Fibroblast of mammary gland (primary cell): ENCODE data around the gene ZNF75A.

Experiments
- DNase-seq: peaks from one replicate; pipeline ENCODE4 v3.0.0-alpha.2; 2010; ENCODE audit warnings: low read depth
- H3K4me3 ChIP-seq: 2 replicates; pipeline ENCODE4 v1.5.1; 2011; ENCODE audit warnings: low read depth, mild to moderate bottlenecking, low read length, moderate library complexity; ENCODE audit not compliant: control insufficient read depth
- TF ChIP-seq, protein P1 (sequence below): conservative IDR thresholded peaks from 2 replicates; pipeline ENCODE4 v1.5.1; 2011; ENCODE audit warnings: low read depth, low read length, inconsistent platforms; ENCODE audit not compliant: control insufficient read depth, insufficient read depth

ZNF75A gene

DNA sequence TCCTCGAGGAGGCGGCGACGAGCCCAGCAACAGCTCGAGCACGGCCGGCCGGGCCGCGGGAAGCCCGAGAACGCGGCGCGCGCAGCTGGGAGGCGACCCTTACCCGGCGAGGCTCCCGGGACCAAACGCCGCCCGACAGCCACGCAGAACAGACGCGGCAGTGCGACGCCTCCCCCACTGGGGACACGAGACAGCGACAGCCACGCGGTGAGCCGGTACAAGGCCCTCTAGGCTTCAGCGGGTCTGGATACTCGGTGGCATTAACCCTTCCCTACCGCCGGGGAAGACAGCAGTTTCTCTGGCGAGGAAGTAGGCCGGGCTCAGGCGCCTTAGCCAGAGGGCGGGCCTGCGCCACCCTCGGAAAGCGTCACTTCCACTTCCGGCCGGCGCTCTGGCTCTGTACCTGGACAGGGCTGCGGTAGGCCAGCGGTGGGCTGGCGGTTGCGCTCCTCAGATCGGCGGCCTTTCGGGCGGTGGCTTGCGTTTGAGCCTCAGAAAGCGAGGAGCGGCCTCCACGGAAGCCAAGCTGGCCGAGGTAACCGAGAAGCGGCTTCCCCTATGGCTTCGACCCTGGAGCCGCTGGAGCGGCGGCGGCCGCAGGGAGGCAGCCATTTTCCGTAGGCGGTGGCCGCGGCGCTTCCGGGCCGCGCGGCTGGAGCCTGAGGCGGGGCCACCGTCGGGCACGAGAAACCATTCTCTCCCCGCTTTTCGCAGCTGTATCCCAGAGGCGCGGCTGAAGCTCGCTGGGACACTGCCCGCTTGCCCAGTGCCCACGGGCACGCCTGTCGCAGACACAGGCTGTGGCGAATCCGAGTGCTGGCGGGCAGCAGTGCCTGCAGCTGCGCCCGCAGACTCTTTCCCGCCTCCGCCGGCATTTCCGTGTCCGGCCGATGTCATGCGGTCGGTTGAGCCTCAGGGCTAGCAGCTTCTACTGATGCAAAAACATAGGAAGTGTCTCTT is at the start of gene ZNF75A, which contains the start of gene TIGD7:
Gene ZNF75A (plus strand): TSS at position 389 of the 960 bp plus-strand sequence. CDS start 2,932 bp downstream, outside the sequence.
Gene TIGD7 (minus strand): TSS at position 322 of the 960 bp plus-strand sequence. CDS start 4,816 bp downstream, outside the sequence.
- DNase-seq, result peak; percentile 86
- TF ChIP-seq, protein P1, sequence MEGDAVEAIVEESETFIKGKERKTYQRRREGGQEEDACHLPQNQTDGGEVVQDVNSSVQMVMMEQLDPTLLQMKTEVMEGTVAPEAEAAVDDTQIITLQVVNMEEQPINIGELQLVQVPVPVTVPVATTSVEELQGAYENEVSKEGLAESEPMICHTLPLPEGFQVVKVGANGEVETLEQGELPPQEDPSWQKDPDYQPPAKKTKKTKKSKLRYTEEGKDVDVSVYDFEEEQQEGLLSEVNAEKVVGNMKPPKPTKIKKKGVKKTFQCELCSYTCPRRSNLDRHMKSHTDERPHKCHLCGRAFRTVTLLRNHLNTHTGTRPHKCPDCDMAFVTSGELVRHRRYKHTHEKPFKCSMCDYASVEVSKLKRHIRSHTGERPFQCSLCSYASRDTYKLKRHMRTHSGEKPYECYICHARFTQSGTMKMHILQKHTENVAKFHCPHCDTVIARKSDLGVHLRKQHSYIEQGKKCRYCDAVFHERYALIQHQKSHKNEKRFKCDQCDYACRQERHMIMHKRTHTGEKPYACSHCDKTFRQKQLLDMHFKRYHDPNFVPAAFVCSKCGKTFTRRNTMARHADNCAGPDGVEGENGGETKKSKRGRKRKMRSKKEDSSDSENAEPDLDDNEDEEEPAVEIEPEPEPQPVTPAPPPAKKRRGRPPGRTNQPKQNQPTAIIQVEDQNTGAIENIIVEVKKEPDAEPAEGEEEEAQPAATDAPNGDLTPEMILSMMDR, result no peak
- H3K4me3 ChIP-seq, result peak within 1 kb of the TSS; percentile 66

DNA sequence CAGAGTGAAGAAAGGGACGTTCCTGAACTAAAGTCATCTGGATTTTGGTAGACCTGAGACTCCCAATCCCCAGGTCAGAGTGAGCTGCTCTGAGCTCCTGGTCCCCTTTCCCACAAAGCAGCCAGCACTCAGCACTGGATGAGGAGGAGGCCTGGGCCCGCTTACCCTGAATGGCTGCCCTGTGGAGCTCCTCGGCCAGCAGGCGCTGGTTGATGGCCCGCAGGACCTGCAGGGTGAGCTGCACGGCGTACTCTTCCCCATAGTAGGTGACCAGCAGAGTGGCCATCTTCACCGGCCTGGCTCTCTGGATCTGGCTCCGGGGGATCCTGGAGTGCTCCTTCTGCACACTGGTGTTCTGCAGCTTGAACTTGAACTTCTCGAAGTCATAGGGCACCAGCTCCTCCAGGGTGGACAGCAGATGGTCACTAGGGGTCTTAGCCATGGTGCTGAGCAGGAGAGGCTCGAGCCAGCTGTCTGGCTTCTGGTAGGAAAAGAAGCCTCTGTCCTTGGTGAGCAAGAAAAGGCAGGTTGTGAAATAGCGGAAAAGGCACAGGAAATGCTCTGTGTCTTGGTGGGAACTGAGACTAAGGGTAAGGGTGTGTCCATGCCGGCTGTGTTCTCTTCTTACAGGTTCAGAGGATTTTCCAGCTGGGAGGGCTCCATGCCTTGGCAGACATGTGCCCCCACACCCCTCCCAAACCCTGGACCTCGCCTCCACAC is 49.0 kb upstream of the ZNF75A start, which contains the start of gene MEFV:
Gene MEFV (minus strand): TSS at position 488 of the 720 bp plus-strand sequence. CDS start 46 bp downstream, at position 442.
- TF ChIP-seq, protein P1, result no peak
- H3K4me3 ChIP-seq, result no peak within 1 kb of the TSS
- DNase-seq, result peak; percentile 43

DNA sequence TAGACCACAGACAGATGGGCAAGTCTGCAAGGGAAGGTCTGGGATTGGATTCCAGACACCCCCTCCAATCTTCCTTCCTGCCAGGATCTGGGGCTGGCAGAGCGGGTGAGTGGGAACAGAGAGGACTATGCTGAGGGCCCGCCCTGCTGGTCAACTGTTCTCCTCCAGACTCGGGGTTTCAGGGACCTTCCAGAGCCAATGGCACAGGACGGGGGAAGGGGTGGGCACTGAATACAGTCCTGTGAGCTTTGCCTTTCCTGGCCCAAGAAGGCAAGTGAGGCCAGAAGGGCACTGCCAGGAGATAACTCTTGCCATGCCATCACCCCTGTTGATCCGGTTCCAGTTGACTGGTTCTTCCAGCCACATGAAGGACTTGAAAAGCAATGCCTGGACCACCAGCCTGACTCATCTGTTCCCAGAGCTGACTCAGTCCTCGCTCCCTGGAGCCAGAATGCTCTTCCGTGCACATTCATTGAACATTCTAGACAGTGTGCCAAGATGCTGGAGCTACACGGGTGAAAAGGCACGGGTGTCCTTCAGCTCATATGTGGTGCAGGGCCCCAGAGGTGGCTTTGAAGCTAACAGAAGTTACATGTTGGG is 48.3 kb upstream of the ZNF75A start:
- peak; percentile 85 for DNase-seq
- H3K4me3 ChIP-seq, result no peak overlapping the region
- TF ChIP-seq, protein P1, result no peak

DNA sequence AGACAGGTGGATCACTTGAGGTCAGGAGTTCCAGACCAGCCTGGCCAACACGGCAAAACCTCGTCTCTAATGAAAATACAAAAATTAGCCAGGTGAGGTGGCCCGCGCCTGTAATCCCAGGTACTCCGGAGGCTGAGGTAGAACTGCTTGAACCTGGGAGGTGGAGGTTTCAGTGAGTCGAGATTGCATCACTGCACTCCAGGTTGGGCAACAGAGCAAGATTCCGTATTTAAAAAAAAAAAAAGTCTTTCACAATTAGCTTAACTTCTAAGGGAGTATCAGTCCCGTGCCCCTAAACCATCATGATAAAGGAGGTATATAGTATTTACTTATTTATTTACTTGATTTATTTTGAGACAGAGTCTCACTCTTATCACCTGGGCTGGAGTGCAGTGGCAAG is 45.5 kb upstream of the ZNF75A start:
- DNase-seq, result no peak
- TF ChIP-seq, protein P1, result no peak
- H3K4me3 ChIP-seq, result no peak overlapping the region

DNA sequence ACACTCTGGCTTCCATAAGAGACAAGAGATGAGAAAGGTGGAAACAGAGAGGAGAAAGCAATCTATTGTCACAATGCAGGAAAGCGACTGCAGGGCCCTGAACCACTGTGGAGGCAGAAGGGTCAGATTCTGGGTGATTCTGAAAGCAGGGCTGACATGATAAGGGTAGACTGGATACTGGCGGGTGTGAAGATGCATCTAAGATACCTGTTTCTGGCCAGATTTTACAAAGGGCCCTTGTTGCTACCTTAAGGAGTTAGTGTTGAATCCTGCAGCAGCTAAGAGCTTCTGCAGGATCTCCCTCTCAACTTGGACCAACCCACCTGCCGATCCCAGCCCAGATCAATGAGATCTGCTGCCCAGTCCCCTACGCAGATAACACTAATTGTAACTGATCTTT is 42.8 kb upstream of the ZNF75A start:
- no peak for DNase-seq
- no peak overlapping the region for H3K4me3 ChIP-seq
- TF ChIP-seq, protein P1, result no peak
